ENCODE results near the gene DPF1.

Gene DPF1

DNA sequence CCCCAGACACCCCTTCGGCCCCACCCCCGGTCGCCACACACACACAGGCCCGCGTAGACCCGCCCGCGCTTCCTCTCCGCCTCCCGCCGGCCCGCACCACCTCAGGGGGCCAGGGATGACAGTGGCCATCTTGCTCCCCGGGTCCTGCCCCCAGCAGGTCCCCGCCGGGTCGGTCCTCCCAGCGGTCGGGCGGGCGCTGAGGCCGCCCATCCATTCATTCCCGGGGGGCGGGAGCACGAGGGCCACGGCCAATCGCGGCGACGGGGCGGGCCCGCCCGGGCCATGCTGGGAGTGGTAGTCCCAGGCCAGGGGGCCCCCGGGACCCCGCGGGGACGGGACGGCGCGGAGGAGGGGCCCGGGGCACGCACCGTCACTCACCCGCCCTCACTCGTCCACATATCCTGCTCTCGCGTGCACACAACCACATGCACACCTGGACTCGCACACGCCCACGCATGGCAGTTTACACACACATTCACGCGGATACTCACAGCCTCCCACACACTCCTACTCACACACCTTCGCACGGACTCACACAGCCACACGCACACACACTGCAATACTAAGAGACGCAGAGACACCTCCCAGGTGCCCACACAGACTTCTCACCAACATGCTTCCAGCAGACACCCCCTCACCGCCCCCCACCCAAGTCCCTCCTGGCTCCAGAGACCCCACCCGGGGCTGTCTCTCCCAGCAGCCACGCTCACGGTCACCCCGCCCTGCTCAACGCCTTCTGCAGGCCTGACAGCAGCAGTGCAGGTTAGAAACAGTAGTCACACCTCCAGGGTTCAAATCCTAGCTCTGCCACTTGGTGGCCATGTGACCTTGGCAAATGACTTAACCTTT lies at the start of gene DPF1:
Gene DPF1, minus strand, starts transcription at position 209 of the 849 bp plus-strand sequence. Its CDS starts 80 bp downstream, at position 129.
- TF ChIP-seq, protein P1, sequence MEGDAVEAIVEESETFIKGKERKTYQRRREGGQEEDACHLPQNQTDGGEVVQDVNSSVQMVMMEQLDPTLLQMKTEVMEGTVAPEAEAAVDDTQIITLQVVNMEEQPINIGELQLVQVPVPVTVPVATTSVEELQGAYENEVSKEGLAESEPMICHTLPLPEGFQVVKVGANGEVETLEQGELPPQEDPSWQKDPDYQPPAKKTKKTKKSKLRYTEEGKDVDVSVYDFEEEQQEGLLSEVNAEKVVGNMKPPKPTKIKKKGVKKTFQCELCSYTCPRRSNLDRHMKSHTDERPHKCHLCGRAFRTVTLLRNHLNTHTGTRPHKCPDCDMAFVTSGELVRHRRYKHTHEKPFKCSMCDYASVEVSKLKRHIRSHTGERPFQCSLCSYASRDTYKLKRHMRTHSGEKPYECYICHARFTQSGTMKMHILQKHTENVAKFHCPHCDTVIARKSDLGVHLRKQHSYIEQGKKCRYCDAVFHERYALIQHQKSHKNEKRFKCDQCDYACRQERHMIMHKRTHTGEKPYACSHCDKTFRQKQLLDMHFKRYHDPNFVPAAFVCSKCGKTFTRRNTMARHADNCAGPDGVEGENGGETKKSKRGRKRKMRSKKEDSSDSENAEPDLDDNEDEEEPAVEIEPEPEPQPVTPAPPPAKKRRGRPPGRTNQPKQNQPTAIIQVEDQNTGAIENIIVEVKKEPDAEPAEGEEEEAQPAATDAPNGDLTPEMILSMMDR (conservative IDR thresholded peaks at IDR 0.05) = no peak; the same call in 1 of the 2 replicates
- TF ChIP-seq ZFX (IDR thresholded peaks at IDR 0.05) = no peak

GRCh38 chr19:38273499-38273898 lies 49.5 kb upstream of the DPF1 start:
- TF ChIP-seq, protein P1 (conservative IDR thresholded peaks at IDR 0.05) = no peak
- TF ChIP-seq ZFX (IDR thresholded peaks at IDR 0.05) = no peak
- H3K27ac ChIP-seq = no peak overlapping the region

More for the DNA sequence above, at the start of gene DPF1:
- peak within 1 kb of the TSS; percentile 53 for H3K27ac ChIP-seq

- TF ChIP-seq, protein P1 (conservative IDR thresholded peaks at IDR 0.05) = no peak
- TF ChIP-seq ZFX (IDR thresholded peaks at IDR 0.05) = no peak
- H3K27ac ChIP-seq = peak overlapping the region; percentile 16; the same call in 1 of the 2 replicates
Measured at GRCh38 chr19:38270587-38271167, 46.7 kb upstream of the DPF1 start.

GRCh38 chr19:38268539-38268938 lies 44.5 kb upstream of the DPF1 start:
- TF ChIP-seq, protein P1 (conservative IDR thresholded peaks at IDR 0.05) = no peak
- TF ChIP-seq ZFX (IDR thresholded peaks at IDR 0.05) = no peak
- H3K27ac ChIP-seq = no peak overlapping the region

- H3K27ac ChIP-seq = no peak overlapping the region
- TF ChIP-seq, protein P1 (conservative IDR thresholded peaks at IDR 0.05) = no peak
- no peak for TF ChIP-seq ZFX (IDR thresholded peaks at IDR 0.05)
Measured at GRCh38 chr19:38267761-38268483, 43.9 kb upstream of the DPF1 start.

DNA sequence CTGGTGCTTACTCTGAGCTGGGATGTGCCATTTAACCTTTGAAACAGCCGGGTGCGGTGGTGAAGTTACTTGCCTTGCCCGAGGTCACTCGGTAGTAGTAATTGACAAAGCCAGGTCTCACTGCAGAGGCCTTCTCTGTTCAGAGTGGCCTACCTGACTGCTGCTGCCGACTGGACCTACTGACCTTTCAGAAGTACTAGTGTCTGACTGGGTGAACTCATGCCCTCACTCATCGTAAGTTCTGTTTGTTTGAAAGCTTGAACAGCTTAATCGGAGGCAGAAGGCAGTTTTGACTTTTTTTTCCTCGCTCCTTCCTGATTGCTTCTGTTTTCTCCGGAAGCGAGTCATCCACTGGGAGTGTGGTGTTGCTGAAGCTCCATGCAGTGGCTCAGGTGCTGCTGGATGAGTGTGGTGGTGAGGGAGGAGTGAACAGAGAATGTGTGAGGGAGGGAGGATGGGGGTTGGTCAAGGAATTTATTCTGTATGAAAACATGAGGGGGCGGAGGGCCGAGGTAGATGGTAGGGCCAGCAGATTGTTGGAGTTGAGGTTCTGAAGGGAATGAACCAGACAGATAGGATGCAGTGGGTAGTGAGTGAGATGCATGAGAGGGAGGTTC lies 43.1 kb upstream of the DPF1 start:
- TF ChIP-seq, protein P1 (conservative IDR thresholded peaks at IDR 0.05) = no peak
- TF ChIP-seq ZFX (IDR thresholded peaks at IDR 0.05) = no peak
- no peak overlapping the region for H3K27ac ChIP-seq

Data from C4-2B (cell line).